Measurements from ENCODE around the gene MAMDC4. TPM values are rescaled to one million over a fixed set of nuclear protein-coding genes. Genes with fewer than 3 reads are reported as not detected.
"Not testable (repeated sequence)": the region's sequence is repeated elsewhere in the genome, so short reads cannot be mapped to it uniquely, and the experiment has no call there.

MAMDC4 gene
- total RNA-seq = 12.9 TPM
- long read RNA-seq, partial matches to known transcripts = 16 of 32 reads
- long read RNA-seq, other reads (novel, unspliced or antisense) = 16 of 32 reads

DNA sequence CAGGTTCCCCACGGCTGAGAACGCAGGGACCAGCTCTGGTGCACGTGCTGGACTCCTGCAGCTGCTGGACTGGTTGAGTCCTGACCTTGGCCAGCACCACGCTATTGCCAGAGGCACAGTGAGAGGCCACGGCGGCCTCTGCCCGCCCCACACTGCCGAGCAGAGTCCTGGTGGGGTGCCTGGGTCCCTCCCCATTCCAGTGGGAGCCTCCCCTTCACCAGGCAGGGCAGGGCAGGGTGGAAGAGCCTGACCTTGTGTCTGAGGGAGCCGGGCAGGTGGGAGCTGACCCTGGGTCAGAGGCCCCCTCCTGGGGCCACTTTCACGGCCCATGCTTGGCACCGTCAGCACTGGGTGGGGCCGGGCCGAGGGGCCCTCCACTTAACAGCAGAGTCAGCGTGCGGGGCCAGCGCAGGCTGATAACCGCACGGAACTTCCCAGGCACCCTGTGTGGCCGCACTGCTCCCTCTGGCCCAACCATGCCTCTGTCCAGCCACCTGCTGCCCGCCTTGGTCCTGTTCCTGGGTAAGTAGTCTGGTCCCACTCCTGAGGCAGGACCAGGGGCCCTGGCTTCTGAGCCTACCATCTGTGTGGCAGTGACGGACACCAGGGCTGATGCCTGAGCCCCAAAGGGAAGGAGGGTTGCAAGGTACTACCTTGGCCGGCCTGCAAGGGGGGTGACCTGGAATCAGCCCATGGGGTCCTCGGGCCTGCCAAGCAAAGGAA is at the start of gene MAMDC4:
Gene MAMDC4, plus strand, starts transcription at position 406 of the 723 bp plus-strand sequence. Its CDS starts 71 bp downstream, at position 477.
- DNase-seq = no peak
- TF ChIP-seq, protein P1, sequence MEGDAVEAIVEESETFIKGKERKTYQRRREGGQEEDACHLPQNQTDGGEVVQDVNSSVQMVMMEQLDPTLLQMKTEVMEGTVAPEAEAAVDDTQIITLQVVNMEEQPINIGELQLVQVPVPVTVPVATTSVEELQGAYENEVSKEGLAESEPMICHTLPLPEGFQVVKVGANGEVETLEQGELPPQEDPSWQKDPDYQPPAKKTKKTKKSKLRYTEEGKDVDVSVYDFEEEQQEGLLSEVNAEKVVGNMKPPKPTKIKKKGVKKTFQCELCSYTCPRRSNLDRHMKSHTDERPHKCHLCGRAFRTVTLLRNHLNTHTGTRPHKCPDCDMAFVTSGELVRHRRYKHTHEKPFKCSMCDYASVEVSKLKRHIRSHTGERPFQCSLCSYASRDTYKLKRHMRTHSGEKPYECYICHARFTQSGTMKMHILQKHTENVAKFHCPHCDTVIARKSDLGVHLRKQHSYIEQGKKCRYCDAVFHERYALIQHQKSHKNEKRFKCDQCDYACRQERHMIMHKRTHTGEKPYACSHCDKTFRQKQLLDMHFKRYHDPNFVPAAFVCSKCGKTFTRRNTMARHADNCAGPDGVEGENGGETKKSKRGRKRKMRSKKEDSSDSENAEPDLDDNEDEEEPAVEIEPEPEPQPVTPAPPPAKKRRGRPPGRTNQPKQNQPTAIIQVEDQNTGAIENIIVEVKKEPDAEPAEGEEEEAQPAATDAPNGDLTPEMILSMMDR (IDR thresholded peaks at IDR 0.05) = no peak
- intact Hi-C loops (cut with DNase I) = no loop called here
- Histone ChIP-seq H3K4me3 (no peak within 1 kb of the TSS), H3K4me1 (peaks cover 12% of the 10 kb centered on the region), H3K27ac (no peak within 1 kb of the TSS), H3K36me3 (no peaks in the 10 kb centered on the region), H3K27me3 (peaks cover 2% of the 10 kb centered on the region), H3K9me3 (no peaks in the 10 kb centered on the region)
- no peak for ATAC-seq

DNA sequence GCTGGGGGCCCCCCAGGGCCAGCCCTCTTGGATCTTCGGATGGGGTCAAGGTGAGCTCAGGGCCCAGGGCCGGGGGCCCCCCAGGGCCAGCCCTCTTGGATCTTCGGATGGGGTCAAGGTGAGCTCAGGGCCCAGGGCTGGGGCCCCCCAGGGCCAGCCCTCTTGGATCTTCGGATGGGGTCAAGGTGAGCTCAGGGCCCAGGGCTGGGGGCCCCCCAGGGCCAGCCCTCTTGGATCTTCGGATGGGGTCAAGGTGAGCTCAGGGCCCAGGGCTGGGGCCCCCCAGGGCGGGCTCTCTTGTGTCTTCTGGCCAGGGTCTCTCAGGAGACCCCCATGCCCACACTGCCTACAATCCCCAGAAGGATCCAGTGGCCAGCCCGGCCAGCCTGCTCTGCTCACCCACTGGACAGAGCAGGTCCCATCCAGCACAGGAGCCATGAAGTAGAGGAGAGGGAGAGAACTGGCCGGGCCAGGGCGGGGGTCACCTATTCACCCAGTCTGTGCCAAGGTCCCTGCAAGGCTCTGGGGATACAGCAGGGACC is 49.1 kb upstream of the MAMDC4 start:
- H3K4me3 ChIP-seq; DNase-seq; intact Hi-C loops (cut with DNase I); H3K9me3 ChIP-seq; ATAC-seq; H3K27ac ChIP-seq; H3K36me3 ChIP-seq: not testable (repeated sequence)
- peaks cover 38% of the 10 kb centered on the region for H3K4me1 ChIP-seq
- peaks cover 28% of the 10 kb centered on the region for H3K27me3 ChIP-seq

DNA sequence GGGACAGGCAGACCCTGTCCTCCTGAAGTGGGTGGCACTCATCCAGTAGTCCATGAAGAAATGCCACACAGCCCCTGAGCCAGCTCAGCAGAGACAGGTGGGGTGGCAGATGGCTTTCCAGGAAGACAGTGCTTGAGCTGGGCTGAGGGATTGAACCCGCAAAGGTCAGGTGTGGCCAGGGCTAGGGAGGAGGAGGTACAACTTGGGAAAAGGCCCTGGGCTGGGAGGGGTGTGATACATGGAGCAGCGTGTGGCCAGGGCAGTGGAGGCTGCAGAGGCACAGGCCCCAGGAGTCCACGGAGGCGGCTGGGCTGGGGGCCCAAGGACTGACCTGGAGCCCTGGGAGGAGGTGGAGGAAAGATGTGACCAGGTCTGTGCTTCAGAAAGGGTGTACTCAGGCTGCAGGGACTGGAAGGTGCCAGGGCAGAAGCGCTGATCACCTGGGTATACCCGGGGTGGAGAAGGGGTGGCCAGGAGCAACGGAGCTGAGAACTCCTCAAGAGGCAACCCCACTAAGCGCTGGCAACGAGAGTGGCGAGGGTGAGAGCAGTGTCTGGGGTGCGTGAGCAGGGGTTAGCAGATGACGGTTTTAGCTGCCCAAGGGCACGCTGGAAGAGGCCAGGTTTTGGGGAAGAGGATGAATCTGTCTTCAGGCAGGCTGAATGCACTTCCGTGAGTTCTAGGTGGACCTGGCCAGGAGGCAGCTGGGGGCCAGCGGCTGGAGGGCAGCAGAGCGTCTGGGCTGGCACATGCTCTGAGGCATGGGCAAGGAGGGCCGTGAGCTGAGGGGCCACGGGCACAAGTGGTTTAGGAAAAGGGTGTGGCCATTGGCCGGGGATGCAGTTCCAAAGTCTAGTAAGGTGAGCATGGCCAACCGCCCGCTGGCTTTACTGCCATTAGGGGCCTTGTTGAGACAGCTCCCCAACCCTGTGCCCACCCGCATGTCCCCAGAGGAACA is 48.3 kb upstream of the MAMDC4 start:
- TF ChIP-seq, protein P1 (IDR thresholded peaks at IDR 0.05) = no peak
- H3K4me3 ChIP-seq = no peak overlapping the region
- no peak for DNase-seq
- peaks cover 38% of the 10 kb centered on the region for H3K4me1 ChIP-seq
- no peak for ATAC-seq
- peaks cover 24% of the 10 kb centered on the region for H3K27me3 ChIP-seq
- no peaks in the 10 kb centered on the region for H3K36me3 ChIP-seq
- intact Hi-C loops (cut with DNase I) = no loop called here
- H3K27ac ChIP-seq = no peak overlapping the region
- no peaks in the 10 kb centered on the region for H3K9me3 ChIP-seq

DNA sequence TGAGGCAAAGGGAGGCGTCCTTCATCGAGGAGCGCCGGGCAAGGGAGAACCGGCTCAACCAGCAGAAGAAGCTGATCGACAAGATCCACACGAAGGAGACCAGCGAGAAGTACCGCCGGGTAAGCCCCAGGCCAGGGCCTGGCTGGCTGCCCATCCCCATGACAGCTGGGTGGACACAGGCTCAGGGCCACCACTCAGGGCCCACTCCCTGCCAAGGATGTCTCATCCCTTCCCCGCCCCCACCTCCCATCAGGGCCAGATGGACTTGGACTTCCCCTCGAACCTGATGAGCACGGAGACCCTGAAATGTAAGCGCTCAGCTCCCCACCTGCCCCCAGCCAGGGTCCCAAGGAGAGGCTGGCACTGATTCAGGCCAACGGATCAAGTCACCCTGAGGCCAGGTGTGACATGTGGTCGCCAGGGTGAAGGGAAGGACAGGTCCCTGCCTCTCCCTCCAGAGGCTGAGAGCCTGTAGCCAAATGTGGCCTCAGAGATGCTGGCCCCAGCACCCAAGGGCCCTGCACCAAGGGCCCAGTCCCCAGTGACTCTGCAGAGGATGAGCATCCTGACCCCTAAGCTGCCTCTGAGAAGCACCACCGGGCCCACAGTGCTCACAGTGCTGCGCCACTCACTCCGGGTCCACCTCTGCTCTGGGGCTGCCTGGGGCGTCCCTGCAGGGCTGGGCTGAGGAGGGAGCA is 47.5 kb upstream of the MAMDC4 start:
- intact Hi-C loops (cut with DNase I) = no loop called here
- Histone ChIP-seq H3K4me3 (no peak overlapping the region), H3K36me3 (no peaks in the 10 kb centered on the region), H3K27me3 (peaks cover 16% of the 10 kb centered on the region), H3K27ac (no peak overlapping the region), H3K4me1 (peaks cover 40% of the 10 kb centered on the region), H3K9me3 (no peaks in the 10 kb centered on the region)
- ATAC-seq = no peak
- TF ChIP-seq, protein P1 (IDR thresholded peaks at IDR 0.05) = no peak
- no peak for DNase-seq

DNA sequence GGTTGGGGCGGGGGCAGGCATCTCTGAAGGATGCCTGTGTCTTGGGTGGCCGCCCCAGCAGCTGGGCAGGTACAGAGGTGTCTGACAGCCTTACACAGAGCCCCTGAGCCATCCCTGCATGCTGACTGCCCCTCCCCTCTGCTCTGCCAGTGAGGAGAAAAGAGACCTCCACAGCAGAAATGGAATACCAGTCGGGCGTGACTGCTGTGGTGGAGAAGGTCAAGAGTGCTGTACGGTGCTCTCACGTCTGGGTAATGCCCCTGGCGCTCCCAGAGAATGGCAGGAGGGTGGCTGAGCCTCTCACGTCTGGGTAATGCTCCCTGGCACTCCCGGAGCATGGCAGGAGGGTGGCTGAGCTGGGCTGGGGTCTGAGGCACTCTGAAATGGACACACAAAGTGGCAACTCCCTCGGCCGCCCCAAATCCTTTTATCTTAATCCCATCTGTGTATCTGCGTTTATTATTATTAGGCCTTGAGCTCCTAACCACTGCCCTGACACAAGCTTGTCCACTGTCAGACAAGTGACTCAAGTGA is 46.9 kb upstream of the MAMDC4 start:
- no peaks in the 10 kb centered on the region for H3K36me3 ChIP-seq
- no peak overlapping the region for H3K4me3 ChIP-seq
- peaks cover 38% of the 10 kb centered on the region for H3K4me1 ChIP-seq
- TF ChIP-seq, protein P1 (IDR thresholded peaks at IDR 0.05) = no peak
- ATAC-seq (no peak), DNase-seq (no peak)
- intact Hi-C loops (cut with DNase I) = no loop called here
- peaks cover 10% of the 10 kb centered on the region for H3K27me3 ChIP-seq
- no peaks in the 10 kb centered on the region for H3K9me3 ChIP-seq
- no peak overlapping the region for H3K27ac ChIP-seq
